ENCODE data around the gene VSTM5. TPM values are rescaled to one million over a fixed set of nuclear protein-coding genes. Genes with fewer than 3 reads are reported as not detected.

The VSTM5 gene
- total and polyA plus RNA-seq, 8 donors, result 0.31 to 6.2 (median 0.83) TPM; not detected in 2

DNA sequence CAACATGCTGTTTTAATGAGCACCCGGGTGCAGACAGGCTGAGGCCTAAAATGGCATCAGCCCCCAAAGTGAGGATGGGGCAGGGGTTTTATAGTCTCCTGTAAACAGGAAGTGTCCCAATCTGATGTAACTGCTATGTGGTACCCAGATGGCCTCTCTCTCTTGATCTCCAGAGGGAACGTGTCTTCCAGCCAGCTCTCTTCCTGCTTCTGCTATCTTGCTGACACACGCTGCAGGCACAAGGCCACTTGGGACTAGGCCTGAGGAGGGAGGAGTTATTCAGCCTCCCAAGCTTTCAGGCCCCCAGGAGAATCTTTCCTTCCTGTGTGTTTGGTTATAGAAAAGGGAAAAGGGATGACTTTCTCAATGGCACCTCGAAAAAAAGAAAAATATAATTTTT lies 11.4 kb upstream of the VSTM5 start:
- H3K36me3 ChIP-seq, result no peaks in the 10 kb centered on the region
- no peak overlapping the region for H3K4me3 ChIP-seq
- no peak overlapping the region for H3K27ac ChIP-seq
- 55 to 72% (median 61%) methylated on average over 4 of the region's 4 CpGs for WGBS, 5 donors
- H3K9me3 ChIP-seq, result no peaks in the 10 kb centered on the region
- H3K27me3 ChIP-seq, result no peaks in the 10 kb centered on the region
- TF ChIP-seq EP300 (IDR thresholded peaks at IDR 0.05) (no peak), POLR2A (IDR thresholded peaks at IDR 0.05) (no peak), POLR2AphosphoS5 (IDR thresholded peaks at IDR 0.05) (no peak)
- TF ChIP-seq, protein P1, sequence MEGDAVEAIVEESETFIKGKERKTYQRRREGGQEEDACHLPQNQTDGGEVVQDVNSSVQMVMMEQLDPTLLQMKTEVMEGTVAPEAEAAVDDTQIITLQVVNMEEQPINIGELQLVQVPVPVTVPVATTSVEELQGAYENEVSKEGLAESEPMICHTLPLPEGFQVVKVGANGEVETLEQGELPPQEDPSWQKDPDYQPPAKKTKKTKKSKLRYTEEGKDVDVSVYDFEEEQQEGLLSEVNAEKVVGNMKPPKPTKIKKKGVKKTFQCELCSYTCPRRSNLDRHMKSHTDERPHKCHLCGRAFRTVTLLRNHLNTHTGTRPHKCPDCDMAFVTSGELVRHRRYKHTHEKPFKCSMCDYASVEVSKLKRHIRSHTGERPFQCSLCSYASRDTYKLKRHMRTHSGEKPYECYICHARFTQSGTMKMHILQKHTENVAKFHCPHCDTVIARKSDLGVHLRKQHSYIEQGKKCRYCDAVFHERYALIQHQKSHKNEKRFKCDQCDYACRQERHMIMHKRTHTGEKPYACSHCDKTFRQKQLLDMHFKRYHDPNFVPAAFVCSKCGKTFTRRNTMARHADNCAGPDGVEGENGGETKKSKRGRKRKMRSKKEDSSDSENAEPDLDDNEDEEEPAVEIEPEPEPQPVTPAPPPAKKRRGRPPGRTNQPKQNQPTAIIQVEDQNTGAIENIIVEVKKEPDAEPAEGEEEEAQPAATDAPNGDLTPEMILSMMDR (IDR thresholded peaks at IDR 0.05), result no peak
- H3K4me1 ChIP-seq, result peaks cover 0 to 11% (median 0%) of the 10 kb centered on the region in 4 donors
- DNase-seq, result no peak
- intact Hi-C loops (cut with DNase I; ENCODE audit: low total_unique reads), result no loop called here

- TF ChIP-seq EP300 (IDR thresholded peaks at IDR 0.05), result no peak
- TF ChIP-seq, protein P1 (IDR thresholded peaks at IDR 0.05), result no peak
- TF ChIP-seq POLR2A (IDR thresholded peaks at IDR 0.05), result no peak
- no peak for TF ChIP-seq POLR2AphosphoS5 (IDR thresholded peaks at IDR 0.05)
- Histone ChIP-seq H3K9me3 (no peaks in the 10 kb centered on the region), H3K4me1 (peaks cover 0 to 11% (median 0%) of the 10 kb centered on the region in 4 donors), H3K36me3 (no peaks in the 10 kb centered on the region), H3K27me3 (no peaks in the 10 kb centered on the region), H3K27ac (no peak overlapping the region), H3K4me3 (no peak overlapping the region)
- no peak for DNase-seq
- intact Hi-C loops (cut with DNase I; ENCODE audit: low total_unique reads), result no loop called here
- 52 to 66% (median 54%) methylated on average over 3 of the region's 3 CpGs for WGBS, 5 donors
These were observed 7.8 kb upstream of the VSTM5 start for GRCh38 chr11:93858121-93858775.

DNA sequence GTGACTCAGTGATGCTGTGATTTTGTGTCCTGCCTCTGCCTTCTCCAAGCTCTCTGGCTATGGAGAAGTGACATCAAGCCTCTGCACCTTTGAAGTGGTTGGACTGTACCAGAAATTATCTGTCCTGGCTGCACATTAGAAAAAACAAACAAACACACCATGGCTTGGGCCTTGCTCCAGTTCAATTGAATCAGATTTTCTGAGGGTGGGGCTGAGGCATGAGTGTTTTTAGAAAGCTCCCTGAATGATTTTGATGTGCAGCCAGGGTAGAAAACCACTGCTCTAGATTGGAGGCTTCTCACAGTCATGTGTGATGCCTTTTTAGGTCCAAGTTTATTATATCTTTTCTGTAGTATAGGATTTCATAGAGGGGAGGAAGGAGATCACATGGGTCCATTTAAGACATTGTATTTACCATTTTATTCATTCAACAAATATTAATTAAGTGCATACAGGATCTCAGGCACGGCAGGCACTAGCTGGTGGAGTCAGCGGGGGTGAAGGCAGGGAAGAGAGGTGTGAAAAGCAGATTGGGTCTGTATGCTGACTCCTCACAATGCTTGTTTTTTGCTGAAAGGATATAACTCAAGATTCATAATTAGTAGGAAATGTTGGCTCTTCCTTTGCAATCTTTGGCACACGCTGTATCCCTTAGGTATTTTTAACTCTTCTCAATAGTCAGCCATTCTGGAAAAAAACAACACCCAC lies 7.1 kb upstream of the VSTM5 start:
- Histone ChIP-seq H3K27ac (no peak overlapping the region), H3K27me3 (no peaks in the 10 kb centered on the region), H3K36me3 (no peaks in the 10 kb centered on the region), H3K9me3 (no peaks in the 10 kb centered on the region), H3K4me1 (peaks cover 0 to 11% (median 0%) of the 10 kb centered on the region in 4 donors), H3K4me3 (no peak overlapping the region)
- 40 to 60% (median 47%) methylated on average over 3 of the region's 3 CpGs for WGBS, 5 donors
- DNase-seq, result no peak
- TF ChIP-seq EP300 (IDR thresholded peaks at IDR 0.05) (no peak), POLR2AphosphoS5 (IDR thresholded peaks at IDR 0.05) (no peak), POLR2A (IDR thresholded peaks at IDR 0.05) (no peak)
- TF ChIP-seq, protein P1 (IDR thresholded peaks at IDR 0.05), result no peak
- intact Hi-C loops (cut with DNase I; ENCODE audit: low total_unique reads), result no loop called here

GRCh38 chr11:93852242-93852641 lies 1.8 kb upstream of the VSTM5 start:
- TF ChIP-seq POLR2A (IDR thresholded peaks at IDR 0.05), result no peak
- no peak for TF ChIP-seq POLR2AphosphoS5 (IDR thresholded peaks at IDR 0.05)
- TF ChIP-seq, protein P1 (IDR thresholded peaks at IDR 0.05), result no peak
- no peak for TF ChIP-seq EP300 (IDR thresholded peaks at IDR 0.05)
- H3K9me3 ChIP-seq, result no peaks in the 10 kb centered on the region
- intact Hi-C loops (cut with DNase I; ENCODE audit: low total_unique reads), result no loop called here
- H3K4me3 ChIP-seq, result no peak overlapping the region
- WGBS, 5 donors, result 89 to 94% (median 91%) methylated on average over 5 of the region's 5 CpGs
- peaks cover 7 to 24% (median 19%) of the 10 kb centered on the region in 4 donors for H3K4me1 ChIP-seq
- no peak overlapping the region for H3K27ac ChIP-seq
- DNase-seq, result no peak
- no peaks in the 10 kb centered on the region for H3K36me3 ChIP-seq
- peaks cover 0 to 11% (median 0%) of the 10 kb centered on the region in 3 donors for H3K27me3 ChIP-seq

All from stomach (tissue), 9 donors.